Left ventricle myocardium inferior (tissue), 1 donor: Measurements from ENCODE around the gene ADAM29. TPM values are rescaled to one million over a fixed set of nuclear protein-coding genes. Genes with fewer than 3 reads are reported as not detected.

Source experiments
- DNase-seq: peaks from one replicate; pipeline ENCODE4 v3.0.0-alpha.2; 2020
- H3K27ac ChIP-seq: fragments of 200-600 bp; replicated peaks from 2 replicates; pipeline ENCODE4 v1.8.0; 2021
- H3K27me3 ChIP-seq: fragments of 200-600 bp; 2 replicates; pipeline ENCODE4 v1.8.0; 2021; ENCODE audit warnings: low read depth
- H3K36me3 ChIP-seq: fragments of 200-600 bp; 2 replicates; pipeline ENCODE4 v1.8.0; 2021
- H3K4me1 ChIP-seq: fragments of 200-600 bp; 2 replicates; pipeline ENCODE4 v1.8.0; 2021
- H3K4me3 ChIP-seq: fragments of 200-600 bp; 2 replicates; pipeline ENCODE4 v1.8.0; 2021; ENCODE audit warnings: mild to moderate bottlenecking, moderate library complexity
- H3K9me3 ChIP-seq: fragments of 200-600 bp; replicated peaks from 2 replicates; pipeline ENCODE4 v1.8.0; 2021
- intact Hi-C: fragments of 100-400 bp; cut with micrococcal nuclease; formaldehyde crosslinking; loops from one replicate; pipeline ENCODE4 v1.11.0; 2022
- total RNA-seq: library from RNA; stranded (reverse); fragmentation: NEBNext Ultra II Directional; extraction: Animal tissue kit (Norgen Biotek cat#: 25700); gene quantifications from one replicate; pipeline ENCODE4 v1.2.1, GENCODE V29; 2021
- TF ChIP-seq, protein P1 (sequence below): fragments of 200-600 bp; IDR thresholded peaks from 2 replicates; pipeline ENCODE4 v1.8.0; 2021; ENCODE audit warnings: antibody characterized with exemption, mild to moderate bottlenecking, borderline replicate concordance
- donor health status: DM: no; HTN: yes; CAD: no; lungs with severe emphysema.

Gene ADAM29
- total RNA-seq, 1 donor from 2014 or later: not detected

DNA sequence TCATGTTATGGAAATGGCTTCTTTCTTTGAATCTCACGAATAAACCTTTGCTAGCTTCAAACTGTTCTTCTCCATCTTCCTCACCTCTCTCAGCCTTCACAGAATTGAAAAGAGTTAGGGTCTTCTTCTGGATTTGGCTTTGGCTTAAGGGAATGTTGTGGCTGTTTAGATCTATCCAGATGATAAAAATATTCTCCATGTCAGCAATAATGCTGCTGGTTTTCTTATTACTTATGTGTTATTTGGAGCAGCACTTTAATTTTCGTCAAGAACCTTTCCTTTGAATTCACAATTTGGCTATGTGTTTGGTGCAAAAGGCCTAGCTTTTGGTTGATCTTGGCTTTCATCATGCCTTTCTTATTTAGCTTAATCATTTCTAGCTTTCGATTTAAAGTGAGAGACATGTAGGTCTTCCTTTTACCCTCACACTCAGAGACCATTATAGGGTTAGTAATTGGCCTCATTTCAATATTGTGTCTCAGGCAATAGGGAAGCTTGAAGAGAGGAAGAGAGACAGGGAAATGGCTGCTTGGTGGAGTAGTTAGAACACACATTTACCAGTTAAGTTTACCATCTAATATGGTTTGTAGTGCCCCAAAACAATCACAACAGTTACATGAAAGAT is 5.1 kb upstream of the ADAM29 start:
- no peak for DNase-seq
- intact Hi-C loops: no loop called here
- Histone ChIP-seq H3K27me3 (no peaks in the 10 kb centered on the region), H3K9me3 (peaks cover 19% of the 10 kb centered on the region), H3K4me3 (no peak overlapping the region), H3K36me3 (no peaks in the 10 kb centered on the region), H3K27ac (no peak overlapping the region), H3K4me1 (no peaks in the 10 kb centered on the region)
- TF ChIP-seq, protein P1, sequence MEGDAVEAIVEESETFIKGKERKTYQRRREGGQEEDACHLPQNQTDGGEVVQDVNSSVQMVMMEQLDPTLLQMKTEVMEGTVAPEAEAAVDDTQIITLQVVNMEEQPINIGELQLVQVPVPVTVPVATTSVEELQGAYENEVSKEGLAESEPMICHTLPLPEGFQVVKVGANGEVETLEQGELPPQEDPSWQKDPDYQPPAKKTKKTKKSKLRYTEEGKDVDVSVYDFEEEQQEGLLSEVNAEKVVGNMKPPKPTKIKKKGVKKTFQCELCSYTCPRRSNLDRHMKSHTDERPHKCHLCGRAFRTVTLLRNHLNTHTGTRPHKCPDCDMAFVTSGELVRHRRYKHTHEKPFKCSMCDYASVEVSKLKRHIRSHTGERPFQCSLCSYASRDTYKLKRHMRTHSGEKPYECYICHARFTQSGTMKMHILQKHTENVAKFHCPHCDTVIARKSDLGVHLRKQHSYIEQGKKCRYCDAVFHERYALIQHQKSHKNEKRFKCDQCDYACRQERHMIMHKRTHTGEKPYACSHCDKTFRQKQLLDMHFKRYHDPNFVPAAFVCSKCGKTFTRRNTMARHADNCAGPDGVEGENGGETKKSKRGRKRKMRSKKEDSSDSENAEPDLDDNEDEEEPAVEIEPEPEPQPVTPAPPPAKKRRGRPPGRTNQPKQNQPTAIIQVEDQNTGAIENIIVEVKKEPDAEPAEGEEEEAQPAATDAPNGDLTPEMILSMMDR: no peak

DNA sequence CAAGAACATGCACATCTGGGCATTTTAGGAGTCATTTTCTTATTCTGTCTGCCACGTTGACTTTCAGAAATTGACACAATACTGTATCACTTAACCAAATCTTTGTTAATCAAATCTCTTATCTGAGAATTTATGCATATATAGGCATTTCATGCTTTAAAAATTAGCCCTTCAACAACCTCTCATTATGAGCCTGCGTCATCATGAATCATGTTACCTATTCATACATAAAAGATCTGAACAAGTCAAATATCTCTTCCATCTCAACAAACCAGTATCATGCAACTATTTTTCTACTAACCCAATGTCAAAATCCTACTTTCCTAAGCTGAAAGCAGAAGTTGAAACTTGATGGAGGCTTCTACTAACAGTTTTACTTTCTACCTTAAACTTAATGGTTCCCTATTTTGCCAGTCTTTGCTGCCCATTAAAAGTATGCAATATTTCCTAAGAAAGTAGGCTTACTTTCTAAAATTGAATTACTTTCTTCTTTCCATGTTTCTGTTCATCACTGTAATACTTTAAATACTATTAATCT is 1.8 kb downstream of the ADAM29 start:
- no peaks in the 10 kb centered on the region for H3K27me3 ChIP-seq
- peaks cover 3% of the 10 kb centered on the region for H3K9me3 ChIP-seq
- H3K4me1 ChIP-seq: no peaks in the 10 kb centered on the region
- no peaks in the 10 kb centered on the region for H3K36me3 ChIP-seq
- no peak overlapping the region for H3K4me3 ChIP-seq
- DNase-seq: no peak
- no peak overlapping the region for H3K27ac ChIP-seq
- intact Hi-C loops: no loop called here
- TF ChIP-seq, protein P1: no peak

DNA sequence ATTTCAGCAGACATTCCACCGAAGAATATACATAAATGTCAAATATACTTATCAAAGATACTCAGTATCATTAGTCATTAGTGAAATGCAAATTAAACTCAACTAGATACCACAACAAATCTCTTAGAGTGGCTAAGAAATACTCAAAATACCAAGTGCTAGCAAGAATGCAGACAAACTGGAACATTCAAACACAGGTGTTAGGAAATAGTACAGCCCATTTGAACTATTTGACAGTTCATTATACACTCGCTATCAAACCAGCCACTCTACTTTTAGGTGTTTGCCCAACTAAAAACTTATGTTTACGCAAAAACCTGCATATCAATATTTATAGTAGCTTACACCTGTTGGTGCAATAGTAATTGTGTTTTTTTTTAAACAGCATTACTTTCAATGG is 8.8 kb downstream of the ADAM29 start:
- TF ChIP-seq, protein P1: no peak
- Histone ChIP-seq H3K4me1 (no peaks in the 10 kb centered on the region), H3K36me3 (no peaks in the 10 kb centered on the region), H3K27me3 (no peaks in the 10 kb centered on the region), H3K9me3 (no peaks in the 10 kb centered on the region), H3K27ac (no peak overlapping the region), H3K4me3 (no peak overlapping the region)
- intact Hi-C loops: no loop called here
- DNase-seq: no peak

DNA sequence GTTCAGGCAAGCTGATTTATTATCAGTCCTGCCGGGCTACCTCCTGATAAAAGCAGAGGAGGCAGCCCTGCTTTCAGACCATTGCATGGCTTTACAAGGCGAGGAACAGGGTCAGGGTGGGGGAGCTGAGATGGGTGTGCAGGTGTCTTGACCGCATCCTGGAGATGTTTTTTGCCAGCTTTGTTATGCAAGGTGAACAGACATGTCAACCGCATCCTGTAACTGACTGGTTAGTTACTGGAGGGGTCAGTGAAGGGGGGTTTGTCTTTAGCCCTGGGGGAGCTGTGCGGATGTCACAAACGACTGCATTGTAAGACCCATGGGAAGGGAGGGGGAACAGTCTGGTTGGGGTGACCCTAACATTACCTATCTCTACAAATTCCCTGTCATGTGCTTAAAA is 10.0 kb downstream of the ADAM29 start:
- Histone ChIP-seq H3K4me1 (no peaks in the 10 kb centered on the region), H3K9me3 (no peaks in the 10 kb centered on the region), H3K36me3 (no peaks in the 10 kb centered on the region), H3K27me3 (no peaks in the 10 kb centered on the region), H3K27ac (no peak overlapping the region), H3K4me3 (no peak overlapping the region)
- TF ChIP-seq, protein P1: no peak
- no peak for DNase-seq
- intact Hi-C loops: no loop called here

DNA sequence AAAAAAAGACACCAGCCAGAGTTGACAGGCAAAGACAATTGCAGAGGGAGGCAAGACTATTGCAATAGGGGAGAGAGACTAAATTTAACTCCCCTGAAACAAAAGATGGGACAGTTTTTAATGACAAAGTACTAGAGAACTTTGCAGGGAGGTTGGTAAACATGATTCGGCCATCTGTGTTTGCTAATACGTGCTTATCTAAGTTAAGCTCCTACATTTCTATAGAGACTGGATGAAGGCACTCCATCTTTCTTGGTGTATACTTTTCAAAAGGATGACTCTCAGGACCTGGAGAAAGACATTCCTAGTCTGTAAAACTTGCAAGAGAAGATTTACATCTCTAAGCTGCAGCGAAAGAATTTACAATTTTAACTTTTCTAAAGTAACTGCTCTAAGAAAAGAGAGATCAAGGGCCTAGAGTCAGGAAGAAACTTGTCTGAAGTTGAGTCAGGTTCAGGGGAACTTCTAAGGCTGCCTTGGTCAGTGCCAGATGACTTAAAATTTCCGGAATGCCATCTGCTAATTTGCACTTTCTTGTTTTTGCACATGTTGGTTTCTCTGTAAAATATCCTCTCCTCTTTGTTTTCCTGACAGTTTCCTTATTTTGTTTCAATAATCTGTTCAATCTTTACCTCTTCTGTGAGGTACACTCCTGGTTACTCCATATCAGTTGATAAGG is 10.6 kb downstream of the ADAM29 start:
- no peaks in the 10 kb centered on the region for H3K36me3 ChIP-seq
- H3K9me3 ChIP-seq: peaks cover 1% of the 10 kb centered on the region
- no peak overlapping the region for H3K27ac ChIP-seq
- TF ChIP-seq, protein P1: no peak
- no peaks in the 10 kb centered on the region for H3K4me1 ChIP-seq
- no peak for DNase-seq
- no peak overlapping the region for H3K4me3 ChIP-seq
- no peaks in the 10 kb centered on the region for H3K27me3 ChIP-seq
- intact Hi-C loops: no loop called here
